ENCODE measurements around the gene ADAM11.

DNA sequence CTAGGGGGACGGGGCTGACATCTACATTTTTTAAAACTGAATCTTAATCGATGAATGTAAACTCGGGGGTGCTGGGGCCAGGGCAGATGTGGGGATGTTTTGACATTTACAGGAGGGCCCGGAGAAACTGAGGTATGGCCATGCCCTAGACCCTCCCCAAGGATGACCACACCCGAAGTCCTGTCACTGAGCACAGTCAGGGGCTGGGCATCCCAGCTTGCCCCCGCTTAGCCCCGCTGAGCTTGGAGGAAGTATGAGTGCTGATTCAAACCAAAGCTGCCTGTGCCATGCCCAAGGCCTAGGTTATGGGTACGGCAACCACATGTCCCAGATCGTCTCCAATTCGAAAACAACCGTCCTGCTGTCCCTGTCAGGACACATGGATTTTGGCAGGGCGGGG is 21.4 kb downstream of the ADAM11 start:
- TF ChIP-seq, protein P1, sequence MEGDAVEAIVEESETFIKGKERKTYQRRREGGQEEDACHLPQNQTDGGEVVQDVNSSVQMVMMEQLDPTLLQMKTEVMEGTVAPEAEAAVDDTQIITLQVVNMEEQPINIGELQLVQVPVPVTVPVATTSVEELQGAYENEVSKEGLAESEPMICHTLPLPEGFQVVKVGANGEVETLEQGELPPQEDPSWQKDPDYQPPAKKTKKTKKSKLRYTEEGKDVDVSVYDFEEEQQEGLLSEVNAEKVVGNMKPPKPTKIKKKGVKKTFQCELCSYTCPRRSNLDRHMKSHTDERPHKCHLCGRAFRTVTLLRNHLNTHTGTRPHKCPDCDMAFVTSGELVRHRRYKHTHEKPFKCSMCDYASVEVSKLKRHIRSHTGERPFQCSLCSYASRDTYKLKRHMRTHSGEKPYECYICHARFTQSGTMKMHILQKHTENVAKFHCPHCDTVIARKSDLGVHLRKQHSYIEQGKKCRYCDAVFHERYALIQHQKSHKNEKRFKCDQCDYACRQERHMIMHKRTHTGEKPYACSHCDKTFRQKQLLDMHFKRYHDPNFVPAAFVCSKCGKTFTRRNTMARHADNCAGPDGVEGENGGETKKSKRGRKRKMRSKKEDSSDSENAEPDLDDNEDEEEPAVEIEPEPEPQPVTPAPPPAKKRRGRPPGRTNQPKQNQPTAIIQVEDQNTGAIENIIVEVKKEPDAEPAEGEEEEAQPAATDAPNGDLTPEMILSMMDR (IDR thresholded peaks at IDR 0.05) = no peak
- TF ChIP-seq POLR2A (IDR thresholded peaks at IDR 0.05) = no peak
